A549 (cell line): ENCODE results near the gene DYRK1A. TPM values are rescaled to one million over a fixed set of nuclear protein-coding genes. Genes with fewer than 3 reads are reported as not detected.

Experiments used
- ATAC-seq, 2 experiments: fragments of 200-7000 bp in 1 of 2; fragments of >200 bp in 1 of 2; cut with Nextera tagmentation in 1 of 2; cut with Tn5 transposase in 1 of 2; 3 replicates each; pipeline versions ENCODE4 v1.8.0 to v1.9.1; 2018 to 2020; ENCODE audit warnings: mild to moderate bottlenecking in 1 of 2, moderate library complexity in 1 of 2
- CTCF ChIA-PET: fragments of 300-600 bp; sonication (Branson Sonifier 250); formaldehyde crosslinking; extraction: SDS; loops from one replicate; lab custom pipeline; 2021; ENCODE audit warnings: antibody characterized with exemption, inconsistent platforms; lab: Yijun Ruan, JAX
- POLR2A ChIA-PET: fragments of 350-600 bp; formaldehyde crosslinking; extraction: SDS; loops from one replicate; lab custom pipeline; 2021; ENCODE audit warnings: antibody characterized with exemption, inconsistent platforms; lab: Yijun Ruan, JAX
- DNase-seq, 2 experiments: peaks; one replicate each; pipeline versions ENCODE4 v3.0.0 to v3.0.0-alpha.2; 2011 to 2016; ENCODE audit warnings: low read depth in 1 of 2, low spot score in 1 of 2
- FAIRE-seq: peaks from 2 replicates; lab custom pipeline; 2011; peaks lifted over from hg19 to GRCh38; lab: Jason Lieb, UNC
- H3K27ac ChIP-seq, 2 experiments: fragments of >200 bp; sonication (Bioruptor Twin); formaldehyde crosslinking; 3 replicates each; pipeline ENCODE4 v1.5.1; 2016 to 2017
- H3K4me1 ChIP-seq: fragments of >200 bp; sonication (Bioruptor Twin); formaldehyde crosslinking; 3 replicates; pipeline ENCODE4 v1.6.1; 2016
- H3K4me2 ChIP-seq: fragments of >200 bp; sonication (Bioruptor Twin); formaldehyde crosslinking; 3 replicates; pipeline ENCODE4 v1.6.1; 2016
- H3K4me3 ChIP-seq: fragments of >200 bp; sonication (Bioruptor Twin); formaldehyde crosslinking; 3 replicates; pipeline ENCODE4 v1.5.1; 2016
- H3K9me3 ChIP-seq: fragments of >200 bp; sonication (Bioruptor Twin); formaldehyde crosslinking; 3 replicates; pipeline ENCODE4 v1.6.1; 2016
- ATOH8 ChIP-seq: fragments of 250-450 bp; sonication (Bioruptor Pico); IDR thresholded peaks from 2 replicates; pipeline ENCODE4 v1.5.0; 2020; ENCODE audit warnings: low read depth, mild to moderate bottlenecking, moderate library complexity
- BHLHE40 ChIP-seq: IDR thresholded peaks from 2 replicates; pipeline ENCODE4 v1.6.1; 2012; ENCODE audit warnings: low read depth, low read length, inconsistent platforms
- CHD2 ChIP-seq: fragments of 150-350 bp; IDR thresholded peaks from 2 replicates; pipeline ENCODE4 v1.6.1; 2014; ENCODE audit warnings: low read length; ENCODE audit not compliant: partially characterized antibody
- EHF ChIP-seq: fragments of 250-450 bp; sonication (Bioruptor Pico); IDR thresholded peaks from 2 replicates; pipeline ENCODE4 v1.5.0; 2020; ENCODE audit warnings: mild to moderate bottlenecking
- EHMT2 ChIP-seq: fragments of 200-600 bp; sonication (generic); IDR thresholded peaks from 2 replicates; pipeline ENCODE4 v1.6.1; 2016; ENCODE audit warnings: antibody characterized with exemption, low read depth, mild to moderate bottlenecking, moderate library complexity
- EP300 ChIP-seq, 2 experiments: fragments of >200 bp; sonication (Bioruptor Twin); formaldehyde crosslinking; IDR thresholded peaks; 2 replicates in 1 of 2; 3 replicates in 1 of 2; pipeline ENCODE4 v1.6.1; 2016 to 2017
- ESRRA ChIP-seq: fragments of 150-350 bp; IDR thresholded peaks from 2 replicates; pipeline ENCODE4 v1.6.1; 2014; ENCODE audit warnings: mild to moderate bottlenecking, low read length, borderline replicate concordance
- HMGXB4 ChIP-seq: fragments of 250-450 bp; sonication (Bioruptor Pico); IDR thresholded peaks from 2 replicates; pipeline ENCODE4 v1.5.0; 2021; ENCODE audit warnings: mild to moderate bottlenecking, moderate library complexity, borderline replicate concordance
- HOXA7 ChIP-seq: fragments of 250-450 bp; sonication (Bioruptor Pico); IDR thresholded peaks from 2 replicates; pipeline ENCODE4 v1.5.0; 2020; ENCODE audit warnings: mild to moderate bottlenecking, moderate library complexity
- HOXB13 ChIP-seq: fragments of 250-450 bp; sonication (Bioruptor Pico); IDR thresholded peaks from 2 replicates; pipeline ENCODE4 v1.5.0; 2020; ENCODE audit warnings: low read depth, mild to moderate bottlenecking, moderate library complexity
- JUNB ChIP-seq: fragments of >200 bp; sonication (Bioruptor Twin); formaldehyde crosslinking; IDR thresholded peaks from 2 replicates; pipeline ENCODE4 v1.6.1; 2016
- MAFK ChIP-seq: fragments of 450-650 bp; IDR thresholded peaks from 2 replicates; pipeline ENCODE4 v1.6.1; 2014; ENCODE audit not compliant: partially characterized antibody
- MYC ChIP-seq: IDR thresholded peaks from 2 replicates; pipeline ENCODE4 v1.6.1; 2012; ENCODE audit warnings: mild to moderate bottlenecking, inconsistent platforms, low read length, improper control_type of control experiment, borderline replicate concordance
- NPAS2 ChIP-seq: fragments of 250-450 bp; sonication (Bioruptor Pico); IDR thresholded peaks from 2 replicates; pipeline ENCODE4 v1.8.0; 2022; ENCODE audit warnings: mild to moderate bottlenecking, moderate library complexity, borderline replicate concordance
- NR3C1 ChIP-seq: fragments of >200 bp; sonication (Bioruptor Twin); formaldehyde crosslinking; IDR thresholded peaks from 3 replicates; pipeline ENCODE4 v1.6.1; 2017
- RAD21 ChIP-seq, 2 experiments: fragments of >200 bp in 1 of 2; sonication (Bioruptor Twin) in 1 of 2; formaldehyde crosslinking in 1 of 2; IDR thresholded peaks in 1 of 2; conservative IDR thresholded peaks in 1 of 2; 2 replicates in 1 of 2; 3 replicates in 1 of 2; pipeline ENCODE4 v1.6.1; 2012 to 2018; ENCODE audit warnings: inconsistent platforms in 1 of 2
- RFX5 ChIP-seq: fragments of 450-650 bp; IDR thresholded peaks from 2 replicates; pipeline ENCODE4 v1.7.1; 2014; ENCODE audit warnings: antibody characterized with exemption, mild to moderate bottlenecking, moderate library complexity
- RNF2 ChIP-seq: fragments of 200-600 bp; sonication (generic); IDR thresholded peaks from 2 replicates; pipeline ENCODE4 v1.6.1; 2016; ENCODE audit warnings: low read depth, mild to moderate bottlenecking, antibody characterized with exemption, moderate library complexity, borderline replicate concordance
- SREBF2 ChIP-seq: fragments of 450-650 bp; IDR thresholded peaks from 2 replicates; pipeline ENCODE4 v1.6.1; 2014; ENCODE audit warnings: mild to moderate bottlenecking, moderate library complexity
- TP53 ChIP-seq: fragments of 250-450 bp; sonication (Bioruptor Pico); IDR thresholded peaks from 2 replicates; pipeline ENCODE4 v1.5.0; 2021; ENCODE audit warnings: mild to moderate bottlenecking, moderate library complexity
- USF2 ChIP-seq: fragments of 450-650 bp; IDR thresholded peaks from 2 replicates; pipeline ENCODE4 v1.6.1; 2014; ENCODE audit warnings: antibody characterized with exemption
- WGBS: methylation state at CpG from one replicate; pipeline ENCODE4 v1.1.6; 2017; ENCODE audit errors: missing lambda C conversion rate; 5-methylcytosine and 5-hydroxymethylcytosine counted together
- polyA plus RNA-seq, 4 experiments: library from polyadenylated mRNA; depleted of rRNA in 3 of 4; stranded (reverse); fragments of >200 nt; fragmentation: RNase III in 1 of 4; extraction: RNeasy Plus Mini Kit Qiagen cat#74134 plus additional on column Dnase treatment in 1 of 4; gene quantifications; 2 replicates in 3 of 4; 3 replicates in 1 of 4; pipeline ENCODE4 v1.2.3, GENCODE V29; 2011 to 2017
- TF ChIP-seq, protein P1 (sequence below): IDR thresholded peaks from 2 replicates; pipeline ENCODE4 v1.6.1; 2012
- TF ChIP-seq, protein P2 (sequence below): IDR thresholded peaks from 2 replicates; pipeline ENCODE4 v1.6.1; 2012
- TF ChIP-seq, protein P3 (sequence below): fragments of >200 bp; sonication (Bioruptor Twin); formaldehyde crosslinking; IDR thresholded peaks from 2 replicates; pipeline ENCODE4 v1.6.1; 2016

Gene DYRK1A
- polyA plus RNA-seq, 2 of the 4 experiments (the other 2 are of a cell fraction): 12.7 to 29.4 TPM

DNA sequence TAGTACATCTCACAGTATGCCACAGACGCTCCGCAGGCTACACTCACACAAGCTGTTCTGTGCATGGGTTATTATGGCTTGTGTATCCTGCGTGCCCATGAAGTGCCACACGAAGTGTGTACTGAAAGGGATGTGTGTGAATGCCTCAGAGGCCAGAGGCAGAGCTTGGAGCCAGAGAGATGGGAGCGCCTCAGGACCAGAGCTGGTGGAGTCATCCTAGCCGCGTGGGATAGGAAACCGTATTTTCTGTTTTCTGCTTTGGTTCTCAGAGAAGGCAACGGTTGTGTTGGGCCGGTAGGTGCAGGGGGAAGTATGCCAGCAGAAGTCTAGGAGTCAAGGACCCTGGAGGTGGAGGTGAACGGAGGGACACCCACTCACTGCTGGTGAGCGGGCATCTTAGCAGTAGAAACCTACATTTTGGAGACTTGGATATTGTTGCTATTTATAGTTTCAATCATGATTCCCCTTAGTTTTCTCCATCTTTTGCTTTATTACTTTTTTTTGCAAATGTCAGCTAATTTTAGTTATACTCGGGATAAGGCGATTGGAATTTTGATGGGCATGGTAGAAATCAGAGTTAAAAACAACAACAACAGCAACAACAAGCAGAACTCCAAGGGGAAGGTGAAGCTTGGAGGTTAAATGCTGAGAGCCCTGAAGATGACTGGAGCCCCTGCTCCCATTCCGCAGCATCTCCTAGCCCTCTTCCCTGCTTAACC lies 188.2 kb downstream of the DYRK1A start:
- no peak for TF ChIP-seq NR3C1
- TF ChIP-seq EHF: no peak
- TF ChIP-seq, protein P1, sequence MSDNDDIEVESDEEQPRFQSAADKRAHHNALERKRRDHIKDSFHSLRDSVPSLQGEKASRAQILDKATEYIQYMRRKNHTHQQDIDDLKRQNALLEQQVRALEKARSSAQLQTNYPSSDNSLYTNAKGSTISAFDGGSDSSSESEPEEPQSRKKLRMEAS: no peak
- TF ChIP-seq, protein P2, sequence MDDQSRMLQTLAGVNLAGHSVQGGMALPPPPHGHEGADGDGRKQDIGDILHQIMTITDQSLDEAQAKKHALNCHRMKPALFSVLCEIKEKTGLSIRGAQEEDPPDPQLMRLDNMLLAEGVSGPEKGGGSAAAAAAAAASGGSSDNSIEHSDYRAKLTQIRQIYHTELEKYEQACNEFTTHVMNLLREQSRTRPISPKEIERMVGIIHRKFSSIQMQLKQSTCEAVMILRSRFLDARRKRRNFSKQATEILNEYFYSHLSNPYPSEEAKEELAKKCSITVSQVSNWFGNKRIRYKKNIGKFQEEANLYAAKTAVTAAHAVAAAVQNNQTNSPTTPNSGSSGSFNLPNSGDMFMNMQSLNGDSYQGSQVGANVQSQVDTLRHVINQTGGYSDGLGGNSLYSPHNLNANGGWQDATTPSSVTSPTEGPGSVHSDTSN: no peak
- TF ChIP-seq USF2: no peak
- TF ChIP-seq MAFK: peak; percentile 83
- CTCF ChIA-PET: interaction anchor here (0.6 to 2.2 kb wide), 3 partner anchors 9 to 58 kb away, joined by 3 to 13 read pairs (median 4); no protein-coding TSS in a partner anchor
- Histone ChIP-seq H3K4me1 (peaks cover 6% of the 10 kb centered on the region), H3K4me2 (no peak overlapping the region), H3K4me3 (no peak overlapping the region), H3K27ac (no peak overlapping the region), H3K9me3 (no peaks in the 10 kb centered on the region)
- no peak for DNase-seq
- WGBS: 73% methylated on average over 15 of the region's 15 CpGs
- POLR2A ChIA-PET: interaction anchor here (3.2 kb wide), 1 partner anchor 9 kb away, joined by 18 read pairs; no protein-coding TSS in a partner anchor
- no peak for FAIRE-seq
- ATAC-seq: no peak

GRCh38 chr21:37555672-37556261 lies 189.2 kb downstream of the DYRK1A start:
- TF ChIP-seq BHLHE40: no peak
- TF ChIP-seq ATOH8: no peak
- TF ChIP-seq RAD21 (conservative IDR thresholded peaks at IDR 0.05 in 1 of 2, IDR thresholded peaks at IDR 0.05 in 1 of 2): no peak
- no peak for TF ChIP-seq ESRRA
- no peak for TF ChIP-seq NR3C1
- no peak for TF ChIP-seq EHMT2
- TF ChIP-seq, protein P3, sequence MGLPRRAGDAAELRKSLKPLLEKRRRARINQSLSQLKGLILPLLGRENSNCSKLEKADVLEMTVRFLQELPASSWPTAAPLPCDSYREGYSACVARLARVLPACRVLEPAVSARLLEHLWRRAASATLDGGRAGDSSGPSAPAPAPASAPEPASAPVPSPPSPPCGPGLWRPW: no peak
- no peak for TF ChIP-seq USF2
- TF ChIP-seq TP53: no peak
- TF ChIP-seq NPAS2: no peak
- TF ChIP-seq EP300 (IDR thresholded peaks at IDR 0.05): no peak
- peaks cover 6% of the 10 kb centered on the region for H3K4me1 ChIP-seq
- ChIA-PET CTCF (interaction anchor here (0.6 to 2.2 kb wide), 2 partner anchors 8 to 59 kb away, joined by 3 to 13 read pairs; no protein-coding TSS in a partner anchor), POLR2A (interaction anchor here (3.2 kb wide), 1 partner anchor 8 kb away, joined by 18 read pairs; no protein-coding TSS in a partner anchor)
- no peak overlapping the region for H3K27ac ChIP-seq
- no peaks in the 10 kb centered on the region for H3K9me3 ChIP-seq
- WGBS: 71% methylated on average over 13 of the region's 15 CpGs
- no peak overlapping the region for H3K4me3 ChIP-seq
- H3K4me2 ChIP-seq: no peak overlapping the region
- ATAC-seq (no peak), FAIRE-seq (no peak), DNase-seq (no peak)

- Histone ChIP-seq H3K4me1 (no peaks in the 10 kb centered on the region), H3K4me2 (no peak overlapping the region), H3K4me3 (no peak overlapping the region), H3K9me3 (no peaks in the 10 kb centered on the region), H3K27ac (no peak overlapping the region)
- ATAC-seq (0 out of 6 replicates have a peak, but pooled peaks of 1 of the 2 experiments have one; percentile 19), FAIRE-seq (no peak), DNase-seq (no peak)
- WGBS: 52% methylated on average over 8 of the region's 8 CpGs
- ChIA-PET POLR2A (no interaction called here), CTCF (no interaction called here)
- TF ChIP-seq HOXA7 (CRISPR knock-in tag) (no peak), JUNB (no peak), RFX5 (no peak), HOXB13 (no peak), CHD2 (no peak), RNF2 (no peak), SREBF2 (no peak), MYC (no peak), TP53 (no peak), NR3C1 (no peak), EHMT2 (no peak), HMGXB4 (CRISPR knock-in tag) (no peak)
Observed at GRCh38 chr21:37557261-37557950, 190.8 kb downstream of the DYRK1A start.
